Measurements from ENCODE around the gene MCM9. TPM values are rescaled to one million over a fixed set of nuclear protein-coding genes. Genes with fewer than 3 reads are reported as not detected.

MCM9 gene
- total and polyA plus RNA-seq, 2 of the 13 experiments (the other 11 are each of a cell fraction or from before 2014, with no cell fraction given): 3.8 to 17.2 TPM

- TF ChIP-seq JUN (CRISPR knock-in tag; IDR thresholded peaks at IDR 0.05): 0 out of 2 replicates have a peak, but pooled peaks have one; percentile 7
- TF ChIP-seq ZNF260 (CRISPR knock-in tag; IDR thresholded peaks at IDR 0.05; ENCODE audit: borderline replicate concordance, low read depth): no peak
- TF ChIP-seq, protein P1, sequence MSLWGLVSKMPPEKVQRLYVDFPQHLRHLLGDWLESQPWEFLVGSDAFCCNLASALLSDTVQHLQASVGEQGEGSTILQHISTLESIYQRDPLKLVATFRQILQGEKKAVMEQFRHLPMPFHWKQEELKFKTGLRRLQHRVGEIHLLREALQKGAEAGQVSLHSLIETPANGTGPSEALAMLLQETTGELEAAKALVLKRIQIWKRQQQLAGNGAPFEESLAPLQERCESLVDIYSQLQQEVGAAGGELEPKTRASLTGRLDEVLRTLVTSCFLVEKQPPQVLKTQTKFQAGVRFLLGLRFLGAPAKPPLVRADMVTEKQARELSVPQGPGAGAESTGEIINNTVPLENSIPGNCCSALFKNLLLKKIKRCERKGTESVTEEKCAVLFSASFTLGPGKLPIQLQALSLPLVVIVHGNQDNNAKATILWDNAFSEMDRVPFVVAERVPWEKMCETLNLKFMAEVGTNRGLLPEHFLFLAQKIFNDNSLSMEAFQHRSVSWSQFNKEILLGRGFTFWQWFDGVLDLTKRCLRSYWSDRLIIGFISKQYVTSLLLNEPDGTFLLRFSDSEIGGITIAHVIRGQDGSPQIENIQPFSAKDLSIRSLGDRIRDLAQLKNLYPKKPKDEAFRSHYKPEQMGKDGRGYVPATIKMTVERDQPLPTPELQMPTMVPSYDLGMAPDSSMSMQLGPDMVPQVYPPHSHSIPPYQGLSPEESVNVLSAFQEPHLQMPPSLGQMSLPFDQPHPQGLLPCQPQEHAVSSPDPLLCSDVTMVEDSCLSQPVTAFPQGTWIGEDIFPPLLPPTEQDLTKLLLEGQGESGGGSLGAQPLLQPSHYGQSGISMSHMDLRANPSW (CRISPR knock-in tag; IDR thresholded peaks at IDR 0.05; ENCODE audit: borderline replicate concordance): no peak; the same call in 1 of the 2 replicates
- TF ChIP-seq ZNF678 (CRISPR knock-in tag; IDR thresholded peaks at IDR 0.05): peak; percentile 63; the same call in 1 of the 2 replicates
- TF ChIP-seq ZBTB46 (CRISPR knock-in tag; IDR thresholded peaks at IDR 0.05; ENCODE audit: borderline replicate concordance): no peak
- TF ChIP-seq NONO (IDR thresholded peaks at IDR 0.05): no peak
- peak; percentile 18; the same call in 1 of the 2 replicates for TF ChIP-seq NONO (CRISPR knock-in tag; conservative IDR thresholded peaks at IDR 0.05)
- TF ChIP-seq HHEX (CRISPR knock-in tag; IDR thresholded peaks at IDR 0.05): no peak
- peak; percentile 91 for TF ChIP-seq ZNF501 (CRISPR knock-in tag; IDR thresholded peaks at IDR 0.05)
- TF ChIP-seq ZNF292 (CRISPR knock-in tag; IDR thresholded peaks at IDR 0.05; ENCODE audit: borderline replicate concordance, low read depth): no peak
- TF ChIP-seq GPN1 (CRISPR knock-in tag; IDR thresholded peaks at IDR 0.05; ENCODE audit: borderline replicate concordance): no peak
- TF ChIP-seq RBM39 (IDR thresholded peaks at IDR 0.05; ENCODE audit: low read depth, low read length, poor library complexity, severe bottlenecking): peak; percentile 52
- peak; percentile 71; the same call in 1 of the 2 replicates for TF ChIP-seq ZNF232 (CRISPR knock-in tag; IDR thresholded peaks at IDR 0.05; ENCODE audit: borderline replicate concordance)
- TF ChIP-seq BRF2 (CRISPR knock-in tag; IDR thresholded peaks at IDR 0.05): peak; percentile 84
- no peak for TF ChIP-seq ZC3H13 (CRISPR knock-in tag; IDR thresholded peaks at IDR 0.05)
- no peak for TF ChIP-seq ZKSCAN8 (CRISPR knock-in tag; IDR thresholded peaks at IDR 0.05; ENCODE audit: borderline replicate concordance)
- TF ChIP-seq TCF7 (IDR thresholded peaks at IDR 0.05; ENCODE audit: low read depth): no peak
- no peak for TF ChIP-seq ZNF775 (CRISPR knock-in tag; IDR thresholded peaks at IDR 0.05; ENCODE audit: borderline replicate concordance)
- no peak for TF ChIP-seq SKI (IDR thresholded peaks at IDR 0.05; ENCODE audit: partially characterized antibody)
- TF ChIP-seq ZNF44 (CRISPR knock-in tag; IDR thresholded peaks at IDR 0.05): no peak
- TF ChIP-seq, protein P2, sequence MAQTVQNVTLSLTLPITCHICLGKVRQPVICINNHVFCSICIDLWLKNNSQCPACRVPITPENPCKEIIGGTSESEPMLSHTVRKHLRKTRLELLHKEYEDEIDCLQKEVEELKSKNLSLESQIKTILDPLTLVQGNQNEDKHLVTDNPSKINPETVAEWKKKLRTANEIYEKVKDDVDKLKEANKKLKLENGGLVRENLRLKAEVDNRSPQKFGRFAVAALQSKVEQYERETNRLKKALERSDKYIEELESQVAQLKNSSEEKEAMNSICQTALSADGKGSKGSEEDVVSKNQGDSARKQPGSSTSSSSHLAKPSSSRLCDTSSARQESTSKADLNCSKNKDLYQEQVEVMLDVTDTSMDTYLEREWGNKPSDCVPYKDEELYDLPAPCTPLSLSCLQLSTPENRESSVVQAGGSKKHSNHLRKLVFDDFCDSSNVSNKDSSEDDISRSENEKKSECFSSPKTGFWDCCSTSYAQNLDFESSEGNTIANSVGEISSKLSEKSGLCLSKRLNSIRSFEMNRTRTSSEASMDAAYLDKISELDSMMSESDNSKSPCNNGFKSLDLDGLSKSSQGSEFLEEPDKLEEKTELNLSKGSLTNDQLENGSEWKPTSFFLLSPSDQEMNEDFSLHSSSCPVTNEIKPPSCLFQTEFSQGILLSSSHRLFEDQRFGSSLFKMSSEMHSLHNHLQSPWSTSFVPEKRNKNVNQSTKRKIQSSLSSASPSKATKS (CRISPR knock-in tag; IDR thresholded peaks at IDR 0.05): no peak
- TF ChIP-seq ZNF160 (CRISPR knock-in tag; IDR thresholded peaks at IDR 0.05): no peak
Observed at GRCh38 chr6:118934461-118935330, at the start of gene MCM9 (continued).
